ENCODE data around the gene BBC3. TPM values are rescaled to one million over a fixed set of nuclear protein-coding genes. Genes with fewer than 3 reads are reported as not detected.
A peak's percentile ranks its signal among the peaks of the same experiment; 100 is the strongest.

Gene BBC3
- total and polyA plus RNA-seq, 8 donors: 5.5 to 19.4 (median 9.2) TPM

DNA sequence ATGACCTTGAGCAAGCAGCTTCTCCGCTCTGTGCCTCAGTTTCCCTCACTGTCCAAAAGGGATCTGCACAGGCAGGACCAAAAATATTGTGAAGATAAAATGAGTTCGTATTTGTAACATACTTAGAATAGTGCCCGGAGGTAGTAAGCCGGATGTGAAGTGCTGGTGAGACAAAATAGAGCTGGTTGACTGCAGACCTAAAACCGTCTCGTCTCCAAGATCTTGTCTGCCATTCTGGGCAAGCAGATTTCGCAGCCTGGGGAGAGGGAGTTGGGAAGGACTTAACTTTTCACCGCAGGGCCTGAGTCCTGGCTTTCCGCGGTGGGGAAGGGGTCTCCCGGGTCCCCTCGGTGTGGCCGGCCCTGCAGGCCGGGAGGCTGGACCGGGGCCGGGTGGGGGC, 8.2 kb upstream of the BBC3 start:
- no peak overlapping the region for H3K27ac ChIP-seq
- H3K4me1 ChIP-seq: peaks cover 5 to 11% (median 5%) of the 10 kb centered on the region in 3 donors
- TF ChIP-seq, protein P1, sequence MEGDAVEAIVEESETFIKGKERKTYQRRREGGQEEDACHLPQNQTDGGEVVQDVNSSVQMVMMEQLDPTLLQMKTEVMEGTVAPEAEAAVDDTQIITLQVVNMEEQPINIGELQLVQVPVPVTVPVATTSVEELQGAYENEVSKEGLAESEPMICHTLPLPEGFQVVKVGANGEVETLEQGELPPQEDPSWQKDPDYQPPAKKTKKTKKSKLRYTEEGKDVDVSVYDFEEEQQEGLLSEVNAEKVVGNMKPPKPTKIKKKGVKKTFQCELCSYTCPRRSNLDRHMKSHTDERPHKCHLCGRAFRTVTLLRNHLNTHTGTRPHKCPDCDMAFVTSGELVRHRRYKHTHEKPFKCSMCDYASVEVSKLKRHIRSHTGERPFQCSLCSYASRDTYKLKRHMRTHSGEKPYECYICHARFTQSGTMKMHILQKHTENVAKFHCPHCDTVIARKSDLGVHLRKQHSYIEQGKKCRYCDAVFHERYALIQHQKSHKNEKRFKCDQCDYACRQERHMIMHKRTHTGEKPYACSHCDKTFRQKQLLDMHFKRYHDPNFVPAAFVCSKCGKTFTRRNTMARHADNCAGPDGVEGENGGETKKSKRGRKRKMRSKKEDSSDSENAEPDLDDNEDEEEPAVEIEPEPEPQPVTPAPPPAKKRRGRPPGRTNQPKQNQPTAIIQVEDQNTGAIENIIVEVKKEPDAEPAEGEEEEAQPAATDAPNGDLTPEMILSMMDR (IDR thresholded peaks at IDR 0.05): no peak
- no peaks in the 10 kb centered on the region for H3K27me3 ChIP-seq
- 21 to 25% methylated on average over 10 to 16 of the region's 16 CpGs for WGBS, 2 donors
- no peaks in the 10 kb centered on the region for H3K9me3 ChIP-seq
- no peak for DNase-seq
- no peak for FAIRE-seq
- H3K36me3 ChIP-seq: no peaks in the 10 kb centered on the region
- no peak for ATAC-seq
- intact Hi-C loops (cut with DNase I): no loop called here
- peak overlapping the region in 1 of 4 donors; percentile 25 for H3K4me3 ChIP-seq

DNA sequence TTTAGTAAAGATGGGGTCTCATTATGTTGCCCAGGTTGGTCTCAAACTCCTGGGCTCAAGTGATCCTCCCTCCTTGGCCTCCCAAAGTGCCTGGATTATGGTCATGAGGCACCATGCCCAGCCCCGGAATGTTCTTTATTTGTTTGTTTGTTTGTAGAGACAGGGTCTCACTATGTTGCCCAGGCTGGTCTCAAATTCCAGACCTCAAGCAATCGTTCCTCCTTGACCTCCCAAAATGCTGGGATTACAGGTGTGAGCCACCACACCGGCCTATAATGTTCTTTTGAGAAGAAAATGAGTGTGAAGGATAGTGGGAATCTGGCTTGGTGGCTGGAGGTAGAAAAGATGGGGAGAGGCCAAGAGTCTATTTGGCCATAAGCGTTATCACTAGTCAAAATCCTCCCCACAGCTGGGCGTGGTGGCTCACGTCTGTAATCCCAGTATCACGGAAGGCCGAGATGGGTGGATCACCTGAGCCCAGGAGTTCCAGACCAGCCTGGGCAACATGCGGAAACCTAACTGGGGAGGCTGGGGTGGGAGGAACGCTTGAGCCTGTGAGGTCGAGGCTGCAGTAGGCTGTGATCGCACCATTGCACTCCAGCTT, 5.2 kb upstream of the BBC3 start:
- intact Hi-C loops (cut with DNase I): no loop called here
- no peaks in the 10 kb centered on the region for H3K36me3 ChIP-seq
- no peak overlapping the region for H3K4me3 ChIP-seq
- H3K9me3 ChIP-seq: no peaks in the 10 kb centered on the region
- H3K27me3 ChIP-seq: no peaks in the 10 kb centered on the region
- peaks cover 5 to 15% (median 14%) of the 10 kb centered on the region in 3 donors for H3K4me1 ChIP-seq
- no peak for ATAC-seq
- no peak for DNase-seq
- WGBS, 2 donors: 86 to 88% methylated on average over 12 of the region's 12 CpGs
- no peak overlapping the region for H3K27ac ChIP-seq
- TF ChIP-seq, protein P1 (IDR thresholded peaks at IDR 0.05): no peak
- FAIRE-seq: no peak

DNA sequence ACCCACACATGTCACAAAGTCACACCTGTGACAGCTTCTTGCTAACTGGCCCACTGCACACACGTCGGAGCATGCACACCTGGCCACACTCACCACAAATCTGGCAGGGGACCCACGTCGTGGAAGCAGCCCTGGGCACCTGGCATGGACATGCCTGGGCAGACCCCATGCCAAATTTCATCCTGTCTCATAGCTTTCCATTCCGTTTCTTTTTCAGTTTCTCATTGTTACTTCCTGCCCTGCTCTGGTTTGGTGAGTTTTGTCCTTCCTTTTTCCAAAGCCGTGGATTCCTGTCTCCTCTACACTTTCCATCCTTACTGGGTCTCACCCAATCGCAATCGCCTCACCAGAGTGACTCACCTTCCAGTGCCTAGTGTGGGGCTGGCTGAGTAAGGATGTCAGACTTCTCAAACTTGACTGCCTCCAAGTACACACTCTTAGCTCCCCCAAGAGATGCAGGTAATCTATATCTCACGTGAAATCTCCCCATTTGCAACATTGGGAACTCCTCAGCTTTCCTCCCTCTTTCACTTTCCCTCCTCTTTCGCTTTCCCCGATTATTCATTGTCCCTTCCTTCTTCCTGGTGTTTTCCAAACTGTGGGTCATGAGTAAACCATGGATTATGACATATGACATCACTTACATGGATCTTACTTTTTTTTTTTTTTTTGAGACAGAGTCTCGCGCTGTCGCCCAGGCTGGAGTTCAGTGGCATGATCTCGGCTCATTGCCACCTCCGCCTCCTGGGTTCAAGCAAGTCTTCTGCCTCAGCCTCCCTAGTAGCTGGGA, 1.6 kb upstream of the BBC3 start:
- Histone ChIP-seq H3K4me1 (peaks cover 0 to 14% (median 10%) of the 10 kb centered on the region in 3 donors), H3K36me3 (no peaks in the 10 kb centered on the region), H3K4me3 (peak overlapping the region in 2 of 4 donors; percentile 99), H3K9me3 (no peaks in the 10 kb centered on the region), H3K27me3 (no peaks in the 10 kb centered on the region), H3K27ac (peak overlapping the region; percentile 51 to 87 (median 82))
- intact Hi-C loops (cut with DNase I): no loop called here
- peak in 1 of 4 donors; percentile 13 for ATAC-seq
- TF ChIP-seq, protein P1 (IDR thresholded peaks at IDR 0.05): no peak
- WGBS, 2 donors: 54 to 58% methylated on average over 16 of the region's 16 CpGs
- no peak for FAIRE-seq
- DNase-seq: peak in 2 of 6 donors; percentile 50 to 67

DNA sequence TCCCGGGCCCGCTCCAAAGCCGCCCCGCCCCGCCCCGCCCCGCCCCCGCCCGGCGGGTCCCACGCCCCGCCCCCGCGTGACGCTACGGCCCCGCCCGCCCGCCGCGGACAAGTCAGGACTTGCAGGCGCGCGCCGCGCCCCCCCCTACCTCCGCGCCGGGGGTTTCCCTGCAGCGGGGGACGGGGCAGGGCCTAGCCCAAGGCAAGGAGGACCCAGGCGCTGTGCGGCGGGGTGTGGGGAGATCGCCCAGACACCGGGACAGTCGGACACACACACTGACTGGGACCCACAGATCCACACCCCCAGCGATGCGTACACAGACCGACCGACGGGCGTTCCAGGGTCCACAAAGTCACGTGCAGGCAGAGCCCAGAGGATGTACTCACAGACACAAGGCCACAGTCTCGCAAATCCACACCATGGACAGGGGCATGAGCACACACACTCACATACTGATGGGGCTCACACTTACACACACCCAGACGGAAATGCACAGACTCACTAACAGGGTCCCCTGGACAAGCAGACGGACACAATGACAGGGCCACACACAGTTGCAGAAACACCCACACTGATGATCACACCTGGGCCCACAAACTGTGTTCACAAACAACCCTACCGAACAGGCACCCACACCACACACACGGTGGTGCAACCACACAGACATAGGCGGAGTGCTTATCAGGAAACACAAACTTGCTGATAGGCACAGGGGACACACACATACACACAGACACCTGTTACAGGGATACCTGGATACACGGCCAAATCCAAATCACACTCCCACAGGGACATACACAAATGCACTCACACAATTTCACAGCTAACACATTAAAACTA, 436 bp upstream of the BBC3 start:
- ATAC-seq: peak; percentile 60 to 71 (median 69)
- Histone ChIP-seq H3K27me3 (no peaks in the 10 kb centered on the region), H3K27ac (peak overlapping the region; percentile 80 to 97 (median 85)), H3K4me1 (peaks cover 0 to 20% (median 14%) of the 10 kb centered on the region in 3 donors), H3K9me3 (no peaks in the 10 kb centered on the region), H3K36me3 (no peaks in the 10 kb centered on the region), H3K4me3 (peak overlapping the region in 3 of 4 donors; percentile 96 to 99 (median 99))
- intact Hi-C loops (cut with DNase I): no loop called here
- no peak for FAIRE-seq
- peak; percentile 90 to 97 (median 96) for DNase-seq
- TF ChIP-seq, protein P1 (IDR thresholded peaks at IDR 0.05): no peak
- WGBS, 2 donors: 3 to 7% methylated on average over 20 to 51 of the region's 51 CpGs

Data from pancreas (tissue), 10 donors.